SHP77 treated with DMSO at 0.1 percent for 48 hours (cell line): ENCODE data around the gene CEMP1.
A peak's percentile ranks its signal among the peaks of the same experiment; 100 is the strongest.

Experiments used
- DNase-seq: peaks from one replicate; lab custom pipeline; 2025; lab: John Stamatoyannopoulos, UW

CEMP1 gene

GRCh38 chr16:2520097-2520783, 11.0 kb downstream of the CEMP1 start, which contains the start of gene AMDHD2:
Gene AMDHD2 (plus strand): TSS chr16:2520371. CDS start chr16:2520459, 88 bp downstream.
- peak; percentile 54 for DNase-seq

- no peak for DNase-seq
Measured at GRCh38 chr16:2519711-2520080, 11.5 kb downstream of the CEMP1 start.

GRCh38 chr16:2518823-2519710, 12.1 kb downstream of the CEMP1 start:
- no peak for DNase-seq

GRCh38 chr16:2517954-2518605, 13.1 kb downstream of the CEMP1 start:
- no peak for DNase-seq

- DNase-seq = no peak
Measured at GRCh38 chr16:2516391-2517240, 14.6 kb downstream of the CEMP1 start.

DNA sequence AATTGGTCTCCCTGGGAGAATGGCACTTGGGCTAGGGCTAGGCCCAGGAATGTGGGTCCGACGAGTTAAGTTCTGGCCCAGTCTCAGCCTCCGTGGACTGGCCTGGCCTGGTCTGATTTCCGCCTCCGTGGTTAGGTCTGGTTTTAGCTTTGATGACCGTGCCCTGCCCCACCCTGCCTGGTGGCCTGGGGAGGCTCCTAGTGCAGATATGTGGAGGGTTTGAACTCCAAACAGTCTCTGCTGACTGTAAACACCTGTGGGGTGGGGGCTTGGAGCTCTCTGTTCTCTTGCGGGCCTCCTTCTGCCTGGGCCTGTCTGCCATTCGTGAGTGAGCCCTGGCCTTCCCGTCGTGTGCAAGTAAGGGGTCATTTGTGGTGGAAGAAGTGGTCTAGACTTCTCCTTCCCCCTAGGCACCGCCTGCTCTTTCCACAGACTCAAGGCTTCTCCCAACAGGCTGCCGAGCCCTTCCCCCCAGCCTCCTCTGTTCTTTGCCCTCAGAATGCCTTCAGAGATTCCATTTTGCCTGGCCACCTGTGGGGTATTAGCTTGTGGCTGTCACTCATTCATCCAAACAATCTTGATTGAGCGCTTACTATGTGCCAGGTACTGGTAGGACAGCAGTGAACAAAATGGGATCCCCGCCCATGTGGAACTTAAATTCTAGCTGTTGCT, 15.9 kb downstream of the CEMP1 start:
- DNase-seq = no peak

DNA sequence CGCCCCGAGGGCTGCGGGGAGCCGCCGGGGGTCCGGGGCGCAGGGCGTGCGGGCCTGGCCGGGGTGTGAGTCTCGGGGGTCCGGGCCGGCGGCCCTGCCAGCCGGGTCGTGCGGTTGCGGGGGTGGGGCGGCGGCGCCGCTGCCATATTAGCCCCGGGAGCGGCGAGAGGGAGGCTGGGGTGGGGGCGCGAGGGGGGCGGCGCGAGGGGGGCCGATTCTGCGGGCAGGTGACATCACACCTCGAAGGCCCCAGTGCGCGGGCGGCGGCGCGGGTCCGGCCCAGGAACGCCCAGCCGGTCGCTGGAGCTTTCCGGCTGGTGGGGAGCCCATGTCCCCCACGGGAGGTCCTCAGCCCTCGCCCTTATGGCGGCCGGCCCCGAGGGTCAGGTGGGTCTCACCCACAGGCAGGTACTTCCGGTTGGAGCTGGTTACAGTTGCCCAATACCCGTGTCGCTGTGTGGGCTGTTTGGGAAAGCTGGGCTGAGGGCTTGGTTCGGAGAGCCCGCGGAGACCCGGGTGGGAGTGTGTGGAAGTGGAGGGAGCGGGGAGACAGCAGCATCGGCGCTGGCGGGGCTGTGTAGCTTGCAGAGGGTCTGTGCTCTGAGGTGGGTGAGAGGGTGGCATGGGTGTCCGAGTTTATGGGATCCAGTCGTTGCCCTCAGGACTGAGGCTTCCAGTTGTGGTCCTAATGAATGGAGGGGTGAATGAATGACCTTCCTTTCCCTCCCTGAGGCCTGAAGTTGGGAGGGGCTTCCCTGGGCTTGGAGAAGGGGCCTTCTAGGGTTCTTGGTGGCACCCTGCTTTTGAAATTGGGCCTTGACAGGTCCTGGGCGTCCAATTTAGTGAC, 16.7 kb downstream of the CEMP1 start:
- DNase-seq = no peak

DNA sequence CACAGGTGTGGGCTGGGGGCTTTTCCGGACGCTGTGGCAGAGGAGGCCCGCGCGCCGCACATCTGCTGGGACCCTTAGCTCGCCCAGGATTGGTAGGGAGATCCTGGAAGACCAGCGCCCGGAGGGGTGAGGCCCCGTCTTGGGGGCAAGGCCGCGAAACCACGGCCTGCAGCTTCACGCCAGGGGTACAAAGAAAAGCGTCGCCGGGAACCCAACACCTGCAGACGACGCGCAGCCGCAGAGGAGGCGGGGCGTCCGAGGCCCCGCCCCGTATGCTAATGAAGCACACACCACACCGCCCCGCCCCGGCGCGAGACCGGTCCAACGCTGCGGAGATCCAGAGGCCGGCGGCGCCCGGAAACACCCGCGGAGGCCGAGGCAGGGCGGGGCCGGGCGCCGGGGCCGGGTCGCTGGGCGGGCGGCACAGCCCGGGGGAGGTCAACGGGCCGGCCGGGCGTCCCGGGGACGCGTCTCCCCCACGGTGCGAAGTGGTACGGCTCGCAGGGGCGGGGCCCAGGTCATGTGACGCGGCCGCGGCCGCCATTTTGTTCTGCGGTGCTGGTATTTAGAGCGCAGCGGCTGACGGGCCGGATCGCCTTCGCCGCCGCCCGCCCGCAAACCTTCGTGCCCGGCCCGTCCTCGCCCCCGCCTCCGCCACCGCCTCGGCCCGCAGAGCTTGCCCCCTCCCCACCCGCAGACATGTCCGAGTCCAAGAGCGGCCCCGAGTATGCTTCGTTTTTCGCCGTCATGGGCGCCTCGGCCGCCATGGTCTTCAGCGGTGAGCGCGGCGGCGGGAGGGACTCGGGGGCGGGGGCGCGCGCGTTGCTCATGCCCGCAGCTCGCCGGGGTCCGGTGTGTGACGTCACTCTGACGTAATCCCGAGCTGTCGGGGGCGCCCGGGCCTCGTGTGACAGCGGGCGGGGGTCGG, 17.5 kb downstream of the CEMP1 start, which contains the start of gene ATP6V0C:
ATP6V0C (plus strand) TSS at position 548 of the 928 bp plus-strand sequence; CDS start at position 700, 152 bp downstream.
- peak; percentile 68 for DNase-seq

DNA sequence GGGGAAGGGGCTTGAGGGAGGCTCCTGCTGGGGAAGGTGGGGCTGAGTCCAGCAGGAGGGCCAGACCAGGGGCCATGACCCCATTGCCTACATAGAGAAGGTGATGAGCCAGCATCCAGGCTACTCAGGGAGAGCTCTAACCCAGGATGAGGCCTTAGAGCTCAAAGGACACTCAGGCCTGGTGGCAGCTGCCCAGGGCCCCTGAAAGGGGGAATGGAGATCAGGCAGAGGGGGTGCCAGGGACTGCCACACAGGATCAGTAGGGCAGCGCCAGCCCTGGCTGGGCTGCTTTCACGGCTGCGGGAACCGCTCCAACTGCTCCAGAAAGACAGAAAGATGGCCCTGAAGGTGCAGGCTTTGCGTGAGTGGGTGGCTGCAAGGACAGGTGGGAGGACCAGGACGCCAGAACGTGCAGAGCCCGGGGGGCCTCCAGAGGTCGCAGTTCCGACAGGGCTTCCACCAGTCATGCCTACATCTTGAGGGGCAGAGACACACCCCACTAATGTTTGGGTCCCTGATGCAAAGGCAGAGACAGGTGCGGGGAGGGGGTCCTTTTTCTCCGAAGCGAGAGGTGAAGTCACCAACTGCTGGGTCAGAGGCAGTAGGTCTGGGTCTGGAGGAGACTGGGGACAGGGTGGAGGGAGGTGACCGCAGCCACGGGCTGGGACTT, 18.3 kb downstream of the CEMP1 start:
- peak; percentile 40 for DNase-seq

DNA sequence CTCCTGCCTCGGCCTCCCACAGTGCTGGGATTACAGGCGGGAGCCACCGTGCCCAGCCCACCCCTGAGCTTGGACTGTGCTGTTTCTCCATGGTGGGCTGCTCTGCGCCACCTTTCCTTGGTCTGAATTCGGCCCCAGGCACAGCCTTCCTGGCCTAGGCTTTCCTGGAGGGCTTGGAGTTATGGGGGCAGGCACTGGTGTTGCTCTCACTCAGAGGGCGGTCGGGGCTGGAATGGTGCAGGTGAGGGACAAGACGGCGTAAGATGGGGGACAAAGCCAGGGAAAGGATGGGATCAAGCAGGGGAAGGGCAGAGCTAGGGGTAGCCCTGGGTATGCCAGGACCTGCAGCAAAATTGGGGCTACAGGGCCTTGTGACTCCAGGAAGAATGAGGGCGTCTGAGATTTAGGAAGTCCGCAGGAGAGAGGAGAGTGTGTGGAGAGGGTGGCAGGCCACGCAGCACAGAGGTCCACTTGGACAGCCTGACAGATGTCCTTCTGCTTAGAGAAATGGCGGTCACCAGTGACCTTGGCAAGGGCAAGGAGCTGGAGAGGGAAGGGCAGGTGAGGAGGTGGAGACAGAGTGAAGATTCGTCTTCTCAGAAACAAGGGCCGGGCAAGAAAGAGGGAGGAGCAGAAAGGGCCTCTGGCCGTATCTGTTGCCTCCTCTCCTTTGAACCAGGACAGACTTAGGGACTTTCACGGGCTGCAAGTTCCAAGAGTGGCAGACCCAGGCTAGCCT, 19.0 kb downstream of the CEMP1 start:
- DNase-seq = no peak

- DNase-seq = no peak
Measured at GRCh38 chr16:2511128-2511800, 19.9 kb downstream of the CEMP1 start.

GRCh38 chr16:2508722-2509400, 22.3 kb downstream of the CEMP1 start:
- DNase-seq = no peak

- no peak for DNase-seq
Measured at GRCh38 chr16:2507665-2508064, 23.5 kb downstream of the CEMP1 start.

DNA sequence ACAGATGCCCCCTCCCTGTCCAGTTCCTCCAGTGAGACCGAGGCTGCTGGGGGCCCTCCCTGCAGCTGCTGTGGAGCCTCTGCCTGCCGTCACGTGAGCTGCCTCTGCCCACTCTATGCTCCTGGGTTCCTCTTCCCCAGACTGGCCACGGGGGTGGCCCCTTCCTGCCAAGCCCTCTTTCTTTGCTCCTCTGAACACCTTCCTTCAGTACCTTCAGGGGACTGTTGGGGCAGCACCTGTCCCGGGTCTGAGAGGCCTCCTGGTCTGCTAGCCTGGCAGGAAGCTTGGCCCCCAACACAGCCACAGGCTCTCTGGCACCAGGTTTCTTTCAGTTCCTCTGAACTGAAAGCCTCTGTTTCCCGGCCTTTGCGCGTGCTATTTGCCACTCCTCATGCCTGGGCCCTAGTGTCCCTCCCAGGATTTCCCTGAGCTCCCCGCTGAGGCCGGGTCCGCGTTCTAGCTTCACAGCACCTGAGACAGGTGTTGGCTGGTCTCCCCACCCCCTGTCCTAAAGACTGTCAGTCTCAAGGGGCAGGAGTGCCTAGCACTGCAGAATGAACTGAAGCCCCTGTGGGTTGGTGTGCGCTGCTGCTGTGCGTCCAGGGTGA, 24.1 kb downstream of the CEMP1 start:
- no peak for DNase-seq

- DNase-seq = no peak
Measured at GRCh38 chr16:2505695-2506094, 25.5 kb downstream of the CEMP1 start.
